GM23248 (cell line): ENCODE data around the gene INTS1.

Source experiments
- EZH2 ChIP-seq: fragments of 200-600 bp; sonication (generic); IDR thresholded peaks from 2 replicates; pipeline ENCODE4 v1.6.1; 2018; ENCODE audit warnings: antibody characterized with exemption, mild to moderate bottlenecking; ENCODE audit not compliant: insufficient read depth, poor library complexity, severe bottlenecking
- EZH2phosphoT487 ChIP-seq: fragments of 200-600 bp; sonication (generic); IDR thresholded peaks from 2 replicates; pipeline ENCODE4 v1.6.1; 2018; ENCODE audit warnings: antibody characterized with exemption, moderate library complexity, mild to moderate bottlenecking, low read depth; ENCODE audit not compliant: insufficient read depth

- no peak for TF ChIP-seq EZH2phosphoT487
- no peak for TF ChIP-seq EZH2
Observed at GRCh38 chr7:1440620-1441019, 63.6 kb downstream of the INTS1 start.
